HFFc6 (cell line): Measurements from ENCODE around the gene RBM10. TPM values are rescaled to one million over a fixed set of nuclear protein-coding genes. Genes with fewer than 3 reads are reported as not detected.

ENCODE experiments used
- DNase-seq: peaks from one replicate; pipeline ENCODE4 v3.0.0-alpha.2; 2018
- H3K27ac Mint-ChIP-seq: 2 replicates; pipeline ENCODE4 v1.8.0; 2020; ENCODE audit warnings: mild to moderate bottlenecking, mixed read lengths
- H3K27me3 Mint-ChIP-seq: 2 replicates; pipeline ENCODE4 v1.8.0; 2021; ENCODE audit warnings: mild to moderate bottlenecking, moderate library complexity, mixed read lengths; ENCODE audit not compliant: insufficient read depth
- H3K36me3 Mint-ChIP-seq: 2 replicates; pipeline ENCODE4 v1.8.0; 2021; ENCODE audit warnings: low read depth, mixed read lengths
- H3K4me1 Mint-ChIP-seq: 2 replicates; pipeline ENCODE4 v1.8.0; 2020; ENCODE audit warnings: low read depth, mixed read lengths
- H3K4me3 Mint-ChIP-seq: 2 replicates; pipeline ENCODE4 v1.8.0; 2020; ENCODE audit warnings: mild to moderate bottlenecking, moderate library complexity, mixed read lengths
- H3K9me3 Mint-ChIP-seq: 2 replicates; pipeline ENCODE4 v1.8.0; 2020; ENCODE audit warnings: mild to moderate bottlenecking, mixed read lengths
- CTCF ChIP-seq: fragments of 200-600 bp; sonication (generic); IDR thresholded peaks from 2 replicates; pipeline ENCODE4 v1.5.0; 2021; ENCODE audit warnings: antibody characterized with exemption, mild to moderate bottlenecking
- total RNA-seq, 6 experiments: library from RNA; stranded (reverse); fragmentation: NEBNext Ultra II Directional; extraction: Animal tissue kit (Norgen Biotek cat#: 25700); gene quantifications; 2 replicates in 1 of 6; 3 replicates in 5 of 6; pipeline ENCODE4 v1.2.3, GENCODE V29; 2021

Gene RBM10
- total RNA-seq, 6 experiments from 2014 or later = 38.8 to 44.3 (median 41.7) TPM

- H3K27me3 Mint-ChIP-seq = peaks cover 13% of the 10 kb centered on the region
- peaks cover 39% of the 10 kb centered on the region for H3K4me1 Mint-ChIP-seq
- TF ChIP-seq CTCF = no peak
- H3K4me3 Mint-ChIP-seq = peak overlapping the region; percentile 97
- H3K9me3 Mint-ChIP-seq = no peaks in the 10 kb centered on the region
- DNase-seq = no peak
- peaks cover 29% of the 10 kb centered on the region; the same call in 1 of the 2 replicates for H3K36me3 Mint-ChIP-seq
- peak overlapping the region; percentile 84 for H3K27ac Mint-ChIP-seq
Measured at GRCh38 chrX:47218920-47219815, 74.1 kb downstream of the RBM10 start.

GRCh38 chrX:47221756-47222155 lies 76.7 kb downstream of the RBM10 start:
- peaks cover 27% of the 10 kb centered on the region for H3K4me1 Mint-ChIP-seq

GRCh38 chrX:47222751-47223350 lies 77.8 kb downstream of the RBM10 start:
- Mint-ChIP-seq H3K9me3 (no peaks in the 10 kb centered on the region), H3K4me1 (peaks cover 19% of the 10 kb centered on the region), H3K27me3 (peaks cover 8% of the 10 kb centered on the region), H3K27ac (no peak overlapping the region), H3K4me3 (no peak overlapping the region), H3K36me3 (peaks cover 17% of the 10 kb centered on the region; the same call in 1 of the 2 replicates)
- no peak for DNase-seq
- TF ChIP-seq CTCF = no peak

More at GRCh38 chrX:47221756-47222155, 76.7 kb downstream of the RBM10 start:
- Mint-ChIP-seq H3K27me3 (peaks cover 8% of the 10 kb centered on the region), H3K9me3 (no peaks in the 10 kb centered on the region), H3K27ac (no peak overlapping the region), H3K36me3 (peaks cover 19% of the 10 kb centered on the region; the same call in 1 of the 2 replicates), H3K4me3 (no peak overlapping the region)
- no peak for DNase-seq
- no peak for TF ChIP-seq CTCF

GRCh38 chrX:47223476-47224250 lies 78.6 kb downstream of the RBM10 start:
- no peak for DNase-seq
- Mint-ChIP-seq H3K4me1 (peaks cover 19% of the 10 kb centered on the region), H3K36me3 (peaks cover 17% of the 10 kb centered on the region; the same call in 1 of the 2 replicates), H3K27me3 (peaks cover 8% of the 10 kb centered on the region), H3K9me3 (no peaks in the 10 kb centered on the region), H3K4me3 (no peak overlapping the region), H3K27ac (no peak overlapping the region)
- TF ChIP-seq CTCF = no peak

DNA sequence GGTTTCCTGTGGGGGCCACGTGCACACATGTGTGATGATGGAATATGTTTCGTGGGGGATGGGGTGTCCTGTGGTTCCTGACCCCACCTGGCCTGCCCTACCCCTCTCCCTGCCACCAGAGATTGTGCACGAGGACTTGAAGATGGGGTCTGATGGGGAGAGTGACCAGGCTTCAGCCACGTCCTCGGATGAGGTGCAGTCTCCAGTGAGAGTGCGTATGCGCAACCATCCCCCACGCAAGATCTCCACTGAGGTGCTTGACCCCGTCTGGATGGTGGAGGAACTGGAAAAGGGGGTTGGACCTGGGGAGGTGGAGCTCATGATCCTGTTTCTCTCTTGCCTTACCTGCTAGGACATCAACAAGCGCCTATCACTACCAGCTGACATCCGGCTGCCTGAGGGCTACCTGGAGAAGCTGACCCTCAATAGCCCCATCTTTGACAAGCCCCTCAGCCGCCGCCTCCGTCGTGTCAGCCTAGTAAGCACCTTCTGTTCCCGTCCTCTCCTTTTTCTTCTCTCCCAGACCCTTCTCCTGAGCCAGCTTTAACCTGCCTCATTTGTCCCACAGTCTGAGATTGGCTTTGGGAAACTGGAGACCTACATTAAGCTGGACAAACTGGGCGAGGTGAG lies 79.4 kb downstream of the RBM10 start:
- Mint-ChIP-seq H3K4me1 (peaks cover 18% of the 10 kb centered on the region), H3K27ac (no peak overlapping the region), H3K36me3 (peaks cover 14% of the 10 kb centered on the region; the same call in 1 of the 2 replicates), H3K27me3 (peaks cover 8% of the 10 kb centered on the region), H3K9me3 (no peaks in the 10 kb centered on the region), H3K4me3 (no peak overlapping the region)
- no peak for DNase-seq
- TF ChIP-seq CTCF = no peak
